ENCODE measurements around the gene SCUBE1.

Gene SCUBE1

DNA sequence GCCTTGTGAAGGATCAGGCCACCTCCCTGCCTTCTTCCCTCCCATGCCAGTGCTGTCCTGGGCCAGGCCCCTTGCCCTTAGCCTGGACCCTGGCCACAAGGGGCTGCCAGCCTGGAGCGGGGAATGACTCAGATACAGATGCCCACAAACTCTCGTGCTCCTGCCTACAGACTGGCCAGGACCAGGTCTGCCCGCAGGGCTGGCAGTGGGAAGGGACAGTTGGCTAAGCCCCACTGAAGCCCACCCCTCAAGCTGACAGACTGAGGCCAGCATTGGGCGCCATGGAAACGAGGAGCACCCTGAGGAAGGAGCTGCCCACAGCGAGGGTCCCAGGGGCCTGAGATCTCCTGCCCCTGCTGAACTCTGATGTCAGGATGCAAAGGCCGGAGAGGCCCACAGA is 14.1 kb downstream of the SCUBE1 start:
- no peak for DNase-seq

DNA sequence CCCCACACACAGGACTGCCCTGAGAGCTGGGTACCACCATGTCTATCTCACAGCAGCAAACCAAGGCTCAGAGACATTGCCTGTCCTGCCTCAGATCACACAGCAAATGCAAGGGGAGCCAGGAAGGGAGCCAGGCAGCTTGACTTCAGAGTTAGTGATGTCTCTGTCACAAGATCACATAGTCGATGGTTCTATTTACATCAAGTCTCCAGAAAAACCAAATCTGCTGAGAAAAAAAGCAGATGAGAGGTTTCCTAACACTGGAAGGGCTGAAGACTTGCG is 16.1 kb downstream of the SCUBE1 start:
- DNase-seq, result no peak

DNA sequence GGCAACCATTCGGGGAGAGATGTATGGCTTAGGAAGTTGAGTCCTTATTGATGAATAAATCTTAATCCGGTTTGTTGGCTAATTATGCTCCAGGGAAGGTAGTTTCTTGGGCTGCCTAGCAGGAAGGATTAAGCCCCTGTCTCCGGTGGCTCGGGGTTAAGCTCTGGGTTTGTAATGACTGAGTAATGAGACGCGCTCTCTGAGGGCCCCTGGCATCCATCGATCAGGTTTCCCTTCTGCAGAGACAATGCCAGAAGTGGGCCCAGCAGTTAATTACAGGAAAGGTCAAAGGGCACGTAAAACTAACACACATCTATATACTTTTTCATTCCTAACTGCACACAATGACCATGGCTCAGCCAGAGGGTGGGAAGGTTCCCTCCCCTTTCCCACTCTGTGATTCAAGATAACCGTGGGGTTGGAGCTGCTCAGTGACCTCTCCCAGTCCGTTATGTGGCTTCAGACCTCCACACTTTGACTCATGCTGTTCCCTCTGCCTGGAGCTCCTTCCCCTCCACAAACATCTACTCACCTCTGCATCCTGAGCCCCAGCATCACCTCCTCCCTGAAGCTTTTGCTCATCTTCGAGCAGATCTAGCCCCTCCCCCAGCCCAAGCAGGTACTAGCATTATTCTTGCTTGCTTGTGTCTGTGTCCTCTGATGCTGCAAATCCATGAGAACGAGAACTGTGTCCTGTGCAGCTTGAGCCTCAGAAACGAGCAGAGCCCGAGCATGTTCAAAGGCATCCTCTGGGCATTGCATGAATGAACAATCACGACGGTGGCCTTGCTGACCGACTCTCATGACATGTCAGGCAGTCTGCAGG is 16.6 kb downstream of the SCUBE1 start:
- no peak for DNase-seq

DNA sequence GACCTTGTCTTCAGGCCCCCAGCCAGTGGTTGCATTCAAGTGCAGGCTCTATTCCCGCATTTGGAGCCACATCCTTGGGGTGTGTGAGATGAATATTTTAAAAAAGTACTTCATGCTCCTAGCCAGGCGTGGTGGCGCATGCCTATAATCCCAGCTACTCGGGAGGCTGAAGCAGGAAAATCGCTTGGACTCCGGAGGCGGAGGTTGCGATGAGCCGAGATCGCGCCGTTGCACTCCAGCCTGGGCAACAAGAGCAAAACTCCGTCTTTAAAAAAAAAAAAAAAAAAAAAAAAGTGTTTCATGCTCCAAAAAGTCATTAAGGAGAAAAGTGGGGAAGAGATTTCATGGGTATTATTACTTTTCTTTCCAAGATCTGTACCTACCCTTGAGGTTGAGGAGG is 18.0 kb downstream of the SCUBE1 start:
- no peak for DNase-seq

DNA sequence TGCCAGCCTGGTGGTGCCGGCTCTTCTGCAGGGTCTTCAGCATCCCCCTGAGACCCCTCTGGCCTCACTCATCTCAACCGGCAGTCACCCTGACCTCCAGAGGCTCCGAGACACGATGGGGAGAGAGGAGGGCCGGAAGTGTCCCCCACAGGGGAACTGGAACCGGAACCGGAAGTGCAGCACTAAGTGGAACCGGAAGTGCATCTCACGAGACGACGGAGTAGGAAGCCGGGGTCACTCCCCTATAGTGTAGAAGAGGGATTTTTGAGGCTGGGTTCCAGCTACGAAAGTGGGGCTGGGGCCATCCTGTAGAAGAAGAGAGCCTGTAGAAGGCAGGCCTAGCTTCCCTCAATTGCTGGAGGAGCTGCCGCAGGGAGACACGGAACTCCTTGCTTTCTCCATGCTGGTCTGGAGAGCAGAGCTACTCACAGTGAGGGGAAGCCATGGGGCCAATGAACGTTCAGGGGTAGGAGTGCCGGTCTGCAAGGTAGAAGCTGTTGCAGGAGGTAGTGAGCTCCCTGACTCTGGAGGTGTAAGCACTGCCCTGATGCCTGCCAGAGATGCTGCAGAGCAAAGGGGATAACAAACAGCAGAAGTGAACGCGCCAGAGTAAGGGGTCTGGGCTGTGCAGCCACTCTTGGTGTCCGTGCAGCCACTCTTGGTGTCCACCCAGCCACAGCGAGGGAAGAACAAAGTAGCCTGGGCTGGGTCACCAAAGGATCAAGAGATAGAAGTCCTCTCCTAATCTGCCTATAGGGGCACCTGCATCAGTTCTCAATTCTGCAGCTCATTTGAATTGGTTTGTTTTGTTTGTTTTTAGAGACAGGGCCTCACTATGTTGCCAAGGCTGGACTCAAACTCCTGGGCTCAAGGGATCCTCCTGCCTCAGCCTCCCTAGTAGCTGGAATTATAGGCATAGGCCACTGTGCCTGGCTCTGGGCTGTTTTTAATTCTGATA is 21.9 kb downstream of the SCUBE1 start:
- DNase-seq, result no peak

DNA sequence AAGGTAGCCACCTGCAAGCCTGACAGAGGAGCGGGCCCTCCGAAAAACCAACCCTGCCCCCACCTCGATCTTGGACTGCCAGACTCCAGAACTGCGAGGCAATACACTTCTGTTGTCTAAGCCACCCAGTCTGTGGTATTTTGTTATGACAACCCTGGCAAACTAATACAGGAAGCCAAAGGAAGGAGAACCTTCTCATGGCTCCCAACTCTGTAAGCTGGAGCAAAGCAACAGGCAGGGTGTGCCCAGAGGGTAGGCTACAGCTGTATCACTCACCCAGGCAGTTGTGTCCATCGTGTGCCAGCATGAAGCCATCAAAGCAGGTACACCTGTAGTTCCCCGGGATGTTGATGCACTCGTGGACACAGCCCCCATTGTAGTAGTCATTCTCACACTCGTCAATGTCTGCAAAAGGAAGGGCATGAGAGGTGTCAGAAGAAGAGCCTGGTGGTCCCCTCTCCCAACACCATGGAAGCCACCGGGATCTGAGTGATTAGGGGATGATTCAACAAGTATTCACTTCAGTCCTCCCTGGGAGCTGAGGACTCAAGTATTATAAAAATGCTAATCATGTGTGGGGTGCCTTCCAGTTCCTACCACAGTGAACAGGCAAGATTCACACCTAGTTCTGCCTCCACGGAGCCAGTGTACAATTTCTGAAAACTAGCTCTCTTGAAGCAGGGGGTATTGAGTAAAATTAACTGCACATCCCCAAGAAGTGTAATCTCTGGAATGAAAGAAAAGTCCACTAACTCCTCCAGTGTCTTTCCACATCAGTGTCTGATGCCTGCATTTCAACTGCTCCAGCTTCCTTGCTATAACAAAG is 23.3 kb downstream of the SCUBE1 start:
- no peak for DNase-seq

DNA sequence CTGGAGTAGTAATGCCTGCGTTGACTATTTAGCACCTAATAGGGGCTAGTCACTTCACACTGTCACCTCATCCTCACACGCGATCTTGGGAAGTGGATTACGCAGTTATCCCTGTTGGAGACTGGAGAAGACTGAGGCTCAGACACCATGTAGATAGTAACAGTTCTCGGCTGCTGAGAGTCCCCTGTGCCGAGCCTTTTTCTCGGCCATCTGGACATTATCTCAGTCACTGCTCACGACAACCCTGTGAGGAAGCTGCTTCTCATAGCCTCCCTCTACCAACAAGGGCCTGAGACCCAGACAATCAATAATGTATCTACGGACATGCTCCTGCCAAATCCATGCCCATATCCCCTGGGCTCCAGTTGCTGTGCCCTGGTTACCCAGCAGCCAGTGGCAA is 25.9 kb downstream of the SCUBE1 start:
- no peak for DNase-seq

DNA sequence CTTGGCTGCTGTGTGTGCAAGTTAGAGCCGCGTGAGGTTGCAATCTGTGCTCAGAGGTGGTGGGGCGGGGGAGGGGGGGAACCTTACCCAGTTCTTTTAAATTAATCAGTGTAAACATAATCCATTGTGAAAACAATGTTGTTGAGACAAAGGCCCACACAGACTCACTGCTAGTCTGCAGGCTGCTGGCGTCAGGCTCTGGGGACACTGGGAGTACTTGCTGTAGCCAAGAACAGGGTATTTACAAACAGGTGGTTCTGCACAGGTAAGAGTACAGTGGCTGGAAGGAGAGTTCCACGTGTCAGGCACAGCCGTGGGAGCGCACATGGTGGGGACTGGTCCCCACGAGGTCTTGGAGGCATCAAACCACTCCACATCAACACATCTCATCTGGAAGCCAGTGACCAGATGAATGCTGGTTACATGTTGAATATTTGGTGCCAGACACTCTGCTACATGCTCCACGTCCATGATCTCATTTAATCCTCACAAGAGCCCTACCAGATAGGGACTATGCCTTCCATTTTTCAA is 27.4 kb downstream of the SCUBE1 start:
- DNase-seq, result no peak

DNA sequence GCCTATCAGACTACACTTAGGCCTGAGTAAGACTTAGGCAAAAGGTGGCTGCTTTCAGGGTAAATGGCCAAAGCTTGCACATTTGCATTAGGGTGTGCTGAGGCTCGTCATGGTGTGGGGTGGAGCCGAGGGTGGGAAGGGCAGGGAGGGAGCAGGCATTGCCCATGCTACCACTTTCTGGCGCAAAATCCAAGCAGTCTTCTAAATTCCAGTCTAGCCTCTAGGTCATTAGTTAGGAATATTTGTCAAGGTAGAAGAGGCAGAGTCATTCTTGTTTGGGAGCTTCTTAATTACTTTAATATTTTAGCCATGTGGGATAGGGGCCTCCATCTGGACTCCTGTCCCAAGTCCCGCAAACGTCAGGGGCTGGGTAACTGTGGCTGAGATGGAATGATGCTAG is 28.6 kb downstream of the SCUBE1 start:
- no peak for DNase-seq

DNA sequence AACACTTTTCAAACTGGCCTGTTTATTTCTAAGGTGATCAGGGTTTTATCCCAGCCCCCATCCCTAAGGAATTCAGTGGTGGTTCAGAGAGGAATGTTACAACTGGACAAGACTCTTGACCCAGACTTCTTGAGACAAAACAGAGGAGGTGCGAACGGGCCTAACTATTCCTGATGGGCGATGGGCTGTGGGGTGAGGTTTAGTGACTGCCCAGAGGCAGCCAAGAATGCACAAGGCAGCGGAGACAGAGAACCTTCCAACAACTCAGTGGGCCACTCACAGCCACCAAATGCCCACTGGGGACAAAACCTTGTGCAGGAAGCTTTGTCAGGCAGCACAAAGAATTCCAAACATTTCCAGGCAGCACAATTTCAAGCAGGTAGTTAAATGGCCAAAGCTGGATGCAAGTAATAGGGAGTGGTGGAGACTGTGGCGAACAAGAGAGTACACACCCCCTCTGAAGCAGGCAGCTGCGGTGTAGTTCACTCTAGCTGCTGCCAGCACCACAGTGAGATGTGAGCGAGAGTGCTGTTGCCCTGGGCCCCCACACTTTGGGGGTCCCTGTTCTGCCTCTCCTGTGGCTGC is 29.2 kb downstream of the SCUBE1 start:
- DNase-seq, result no peak

DNA sequence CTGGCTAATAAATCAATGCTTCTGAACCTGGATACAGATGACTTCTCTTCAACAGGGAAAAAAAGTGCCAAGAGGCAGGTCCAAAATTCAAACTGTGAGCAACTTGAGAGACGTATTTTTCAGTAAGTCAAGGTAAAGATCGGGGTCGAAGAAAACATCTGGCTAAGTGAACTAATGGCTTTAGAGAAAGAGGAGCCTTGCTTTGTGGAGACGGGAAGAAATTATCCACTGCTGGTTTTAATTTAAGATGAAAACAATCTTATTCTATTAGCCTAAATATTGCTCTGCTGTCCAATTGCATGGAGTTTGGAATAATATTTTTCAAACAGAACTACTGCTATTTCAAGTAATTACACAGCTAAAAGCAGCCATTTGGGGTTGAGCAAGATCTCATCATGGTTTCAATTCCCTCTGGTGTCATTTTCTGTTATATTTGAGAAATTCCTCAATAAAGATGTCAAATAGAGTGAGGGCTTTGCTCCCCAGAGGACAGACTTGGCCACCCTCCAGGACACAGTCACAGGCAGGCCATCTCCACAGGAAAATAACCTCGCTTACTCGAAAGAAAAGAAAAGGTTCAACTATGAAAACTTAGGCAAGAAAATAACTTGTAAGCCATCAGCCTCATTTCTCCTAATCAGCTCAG is 29.8 kb downstream of the SCUBE1 start:
- DNase-seq, result no peak

DNA sequence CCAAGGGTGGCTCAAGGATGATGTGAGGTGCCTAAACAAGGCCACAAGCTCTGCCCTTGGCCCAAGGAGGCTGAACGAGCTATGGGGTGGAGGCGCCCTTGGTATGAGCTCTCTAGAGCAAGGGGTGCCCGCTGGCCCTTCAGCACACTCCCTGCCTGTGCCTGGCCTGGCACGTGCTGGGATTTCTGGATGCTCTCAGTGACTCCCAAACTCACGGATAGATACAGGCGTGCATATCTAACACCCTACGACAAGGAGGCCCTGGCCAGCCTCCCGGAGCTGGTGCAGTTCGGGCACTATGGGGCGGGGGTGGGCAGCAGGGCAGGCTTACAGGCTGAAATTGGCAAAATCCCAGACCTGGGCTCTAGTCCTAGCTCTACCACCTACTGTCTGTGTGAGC is 30.6 kb downstream of the SCUBE1 start:
- DNase-seq, result no peak

DNA sequence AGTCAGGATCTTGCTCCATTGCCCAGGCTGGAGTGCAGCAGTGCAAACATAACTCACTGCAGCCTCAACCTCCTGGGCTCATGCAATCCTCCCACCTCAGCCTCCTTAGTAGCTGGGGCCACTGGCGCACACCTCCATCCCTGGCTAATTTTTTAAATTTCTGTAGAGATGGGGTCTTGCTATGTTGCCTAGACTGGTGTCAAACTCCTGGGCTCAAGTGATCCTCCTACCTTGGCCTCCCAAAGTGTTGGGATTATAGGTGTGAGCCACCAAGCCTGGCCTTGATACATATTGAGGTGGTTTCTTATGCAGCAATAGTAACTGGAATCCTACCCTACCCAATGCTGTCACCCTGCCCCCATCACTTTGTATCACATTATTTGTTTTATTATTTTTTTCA is 32.4 kb downstream of the SCUBE1 start:
- no peak for DNase-seq

DNA sequence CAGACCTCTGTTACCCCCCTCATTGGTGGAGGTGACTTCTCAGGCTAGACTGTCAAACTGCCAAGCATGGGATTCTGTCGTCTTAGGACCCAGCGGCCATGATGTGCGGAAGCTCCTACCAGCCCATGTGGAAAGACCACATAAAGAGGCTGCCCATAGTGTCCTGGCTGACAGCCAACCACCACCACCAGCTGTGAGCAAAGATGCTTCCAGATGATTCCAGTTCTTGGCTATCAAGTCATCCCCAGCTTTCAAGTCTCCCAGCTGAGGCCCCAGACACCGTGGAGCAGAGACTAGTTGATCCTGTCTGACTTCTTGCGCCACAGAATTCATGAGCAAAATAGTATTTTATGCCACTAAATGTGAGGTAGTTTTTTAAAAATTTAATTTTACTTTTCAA is 32.9 kb downstream of the SCUBE1 start:
- no peak for DNase-seq

DNA sequence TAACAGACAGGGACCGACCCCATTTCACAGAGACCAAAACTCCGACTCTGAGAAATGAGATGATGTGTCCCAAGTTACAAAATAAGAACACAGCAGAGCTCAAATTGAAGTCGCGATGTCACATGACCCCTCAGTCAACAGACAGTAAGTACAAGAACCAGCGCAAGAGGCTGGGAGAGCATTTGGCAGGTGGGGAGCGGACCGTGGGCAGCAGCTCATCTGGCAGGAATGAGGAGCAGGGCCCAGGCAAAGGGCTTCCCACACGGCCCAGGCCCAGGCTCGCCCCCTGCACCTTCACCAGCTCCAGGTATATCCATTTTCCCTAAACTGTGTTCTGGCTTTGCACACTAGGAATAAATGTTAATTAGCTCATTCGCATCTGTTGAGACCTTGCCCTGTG is 34.3 kb downstream of the SCUBE1 start:
- DNase-seq, result no peak

DNA sequence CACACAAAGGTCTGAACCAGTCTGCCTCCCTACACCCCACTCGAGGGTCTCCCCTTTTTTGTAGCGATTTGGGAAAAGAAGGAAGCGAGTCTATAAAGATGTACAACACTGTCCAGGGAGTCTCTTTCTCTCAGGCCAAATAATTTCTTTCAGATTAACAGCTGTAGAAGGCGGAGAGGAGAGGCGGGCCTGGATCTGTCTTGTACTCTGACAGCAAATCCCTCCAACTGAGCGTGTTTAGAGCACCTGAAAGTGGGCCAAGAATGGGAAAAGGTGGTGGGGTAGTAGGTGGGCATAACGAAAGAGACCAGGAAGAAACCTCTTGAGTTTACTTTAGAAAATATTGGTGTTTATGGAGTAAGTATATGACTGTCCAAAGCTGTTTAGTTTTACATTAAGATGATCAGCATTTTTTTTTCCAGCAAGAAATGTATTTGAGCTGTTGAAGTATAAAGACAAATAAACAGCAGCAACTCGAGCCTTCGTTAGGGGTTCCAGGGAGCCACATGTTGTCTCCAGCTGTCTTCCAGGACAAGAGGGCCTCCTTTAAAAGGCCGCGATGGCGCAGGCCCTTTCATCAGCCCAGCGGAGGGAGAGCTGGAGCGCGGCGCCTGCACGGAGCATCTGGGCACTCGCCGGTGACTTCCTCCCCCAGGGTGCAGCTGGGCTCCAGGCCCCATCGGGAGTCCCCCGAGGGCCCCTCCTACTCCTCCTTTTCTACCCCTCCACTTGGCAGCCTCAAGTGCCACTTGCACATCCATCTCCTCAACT is 34.9 kb downstream of the SCUBE1 start:
- DNase-seq, result no peak

DNA sequence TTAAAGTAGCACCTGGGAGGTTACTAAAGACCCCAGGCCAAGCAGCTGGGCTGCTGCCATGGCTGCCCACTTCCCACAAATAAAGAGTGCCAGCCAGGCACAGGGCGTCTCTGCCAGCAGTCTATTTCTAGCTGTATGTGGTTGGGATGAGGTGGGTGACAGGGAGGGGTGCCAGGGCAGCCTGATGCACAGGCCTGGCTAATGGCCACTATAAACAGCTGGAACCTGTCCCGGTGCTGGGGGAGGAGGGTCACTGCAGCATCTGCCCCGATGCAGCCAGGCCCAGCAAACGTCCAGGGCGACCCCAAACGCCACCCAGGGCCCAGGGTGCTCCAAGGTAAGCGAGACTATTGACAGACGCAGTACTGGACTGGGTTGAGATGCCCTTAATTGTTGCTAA is 37.4 kb downstream of the SCUBE1 start:
- DNase-seq, result no peak

DNA sequence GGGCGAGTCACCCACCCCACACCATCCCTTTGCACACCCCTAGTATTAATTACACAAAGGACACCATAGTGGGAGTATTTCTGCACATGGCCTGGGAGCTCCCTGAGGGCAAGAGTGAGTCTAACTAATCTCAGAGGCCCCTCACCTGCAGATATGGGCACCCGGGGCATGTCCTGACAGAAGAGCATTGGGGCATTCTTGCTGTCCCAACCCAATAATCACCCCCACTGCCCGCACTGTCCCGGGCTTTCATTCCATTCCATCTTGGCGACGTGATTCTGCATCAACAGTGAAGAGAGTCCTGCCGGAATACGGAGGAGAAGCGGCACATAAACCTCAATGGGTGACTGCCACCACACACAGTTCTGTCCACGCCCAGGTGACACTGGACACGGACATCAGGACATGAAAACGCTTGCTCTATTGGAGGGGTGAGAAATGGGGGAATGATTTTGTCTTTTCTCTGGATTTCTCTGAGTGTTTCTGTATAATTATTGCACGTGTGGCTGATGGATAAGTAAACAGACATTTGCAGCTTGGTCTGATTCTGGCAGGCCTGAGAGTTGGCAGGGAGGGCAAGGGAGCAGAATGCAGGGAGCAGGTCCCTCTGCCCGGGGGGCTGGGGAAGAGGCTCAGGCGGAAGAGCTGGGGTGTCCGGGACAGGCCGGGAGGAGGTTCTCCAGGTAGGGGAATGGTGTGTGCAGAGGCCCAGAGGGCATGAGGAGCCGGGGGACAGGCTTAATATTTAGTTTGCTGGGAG is 38.2 kb downstream of the SCUBE1 start:
- no peak for DNase-seq

DNA sequence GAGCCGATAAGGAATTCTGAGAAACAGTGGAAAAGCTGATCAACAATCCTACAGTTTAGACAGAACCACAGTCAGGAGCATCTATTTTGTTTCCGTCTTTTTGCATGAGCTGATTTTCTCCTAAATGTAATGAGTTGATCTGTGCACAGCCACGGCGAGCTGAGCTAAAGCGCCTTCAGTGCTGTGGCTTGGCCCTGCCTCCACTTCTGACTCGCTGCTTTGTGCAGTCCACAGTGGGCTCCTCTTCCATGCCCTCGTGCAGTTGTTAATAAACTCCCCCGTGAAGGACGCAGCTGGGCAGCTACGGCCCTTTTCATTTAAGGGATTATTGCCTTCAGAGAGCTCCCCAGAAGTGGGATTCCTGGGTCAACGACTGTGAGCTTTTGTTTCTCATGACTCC is 39.4 kb downstream of the SCUBE1 start:
- DNase-seq, result no peak

Data from nucleus accumbens (tissue), 56 donors.